H4 (cell line): ENCODE measurements around the gene GAS2L1. TPM values are rescaled to one million over a fixed set of nuclear protein-coding genes. Genes with fewer than 3 reads are reported as not detected.
A peak's percentile ranks its signal among the peaks of the same experiment; 100 is the strongest.

Experiments
- DNase-seq: peaks from one replicate; pipeline ENCODE4 v3.0.0-alpha.2; 2015; ENCODE audit warnings: low spot score
- total RNA-seq: library from RNA; depleted of rRNA; stranded (reverse); fragments of >200 nt; shearing (Covaris generic); gene quantifications from 2 replicates; pipeline ENCODE4 v1.2.3, GENCODE V29; 2014

GAS2L1 gene
- total RNA-seq, 1 experiment from 2014 or later = 4.0 TPM

DNA sequence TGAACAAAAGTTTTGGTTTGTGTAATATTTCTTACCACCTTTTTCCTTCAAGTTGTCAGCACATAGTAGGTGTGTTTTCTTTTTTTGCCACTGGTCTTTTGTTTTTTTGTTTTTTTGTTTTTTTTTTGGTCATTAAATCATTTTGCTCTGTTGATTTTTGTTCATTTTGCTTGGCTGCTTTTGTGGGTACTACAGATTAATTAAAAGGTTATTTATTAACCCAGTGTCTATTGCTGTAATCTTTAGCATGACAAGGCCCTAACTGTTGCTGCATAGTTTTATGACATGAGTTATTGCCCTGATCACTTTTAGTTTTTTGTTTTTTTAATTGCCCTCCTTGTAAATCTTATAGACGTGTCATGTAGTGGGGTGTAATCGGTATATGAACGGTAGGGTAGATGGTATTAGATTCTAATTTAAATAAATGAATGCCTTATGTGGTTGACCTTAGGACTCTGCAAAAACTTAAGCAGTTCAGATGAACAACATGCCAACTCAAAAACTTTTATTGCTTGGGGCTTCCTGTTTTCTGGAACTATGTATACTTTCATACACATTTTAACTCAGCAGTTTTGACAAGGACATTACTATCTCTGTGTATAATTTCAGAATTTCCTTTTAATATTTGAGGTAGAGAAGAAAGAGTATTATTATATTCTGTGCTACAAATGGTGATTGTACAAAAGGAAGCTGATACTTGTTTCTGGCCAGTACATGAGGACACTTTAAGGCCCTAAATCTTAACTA is 30.5 kb upstream of the GAS2L1 start:
- DNase-seq = no peak

DNA sequence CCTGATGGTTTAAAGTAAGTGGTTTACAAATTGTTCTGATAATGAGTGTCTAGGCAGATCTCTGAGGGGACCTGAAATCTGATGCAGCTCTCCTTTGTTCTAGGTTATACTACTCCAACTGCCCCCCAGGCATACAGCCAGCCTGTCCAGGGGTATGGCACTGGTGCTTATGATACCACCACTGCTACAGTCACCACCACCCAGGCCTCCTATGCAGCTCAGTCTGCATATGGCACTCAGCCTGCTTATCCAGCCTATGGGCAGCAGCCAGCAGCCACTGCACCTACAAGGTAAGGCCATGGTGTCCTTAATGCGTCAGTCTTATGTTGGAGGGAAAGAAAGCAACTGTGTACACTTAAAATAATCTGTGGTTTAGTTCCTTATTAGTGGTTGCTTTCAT is 28.5 kb upstream of the GAS2L1 start:
- DNase-seq = no peak

DNA sequence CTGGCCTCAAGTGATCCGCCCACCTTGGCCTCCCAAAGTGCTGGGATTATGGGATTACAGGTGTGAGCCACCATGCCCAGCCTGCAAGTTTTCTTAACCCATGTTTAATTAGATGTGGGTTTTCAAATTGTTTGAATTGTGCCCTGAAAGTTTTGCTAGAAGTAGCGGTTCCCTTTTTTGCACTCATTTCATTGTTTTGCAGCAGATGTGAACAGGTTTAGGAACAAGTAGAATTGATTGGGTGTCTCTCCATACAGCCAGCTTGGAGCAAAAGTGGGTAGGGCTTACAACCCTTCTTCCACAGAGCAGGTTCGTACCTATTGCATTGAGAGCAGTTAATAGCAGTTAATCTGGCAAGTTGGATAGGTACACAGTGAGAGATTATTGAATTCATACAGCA is 22.3 kb upstream of the GAS2L1 start:
- DNase-seq = no peak

DNA sequence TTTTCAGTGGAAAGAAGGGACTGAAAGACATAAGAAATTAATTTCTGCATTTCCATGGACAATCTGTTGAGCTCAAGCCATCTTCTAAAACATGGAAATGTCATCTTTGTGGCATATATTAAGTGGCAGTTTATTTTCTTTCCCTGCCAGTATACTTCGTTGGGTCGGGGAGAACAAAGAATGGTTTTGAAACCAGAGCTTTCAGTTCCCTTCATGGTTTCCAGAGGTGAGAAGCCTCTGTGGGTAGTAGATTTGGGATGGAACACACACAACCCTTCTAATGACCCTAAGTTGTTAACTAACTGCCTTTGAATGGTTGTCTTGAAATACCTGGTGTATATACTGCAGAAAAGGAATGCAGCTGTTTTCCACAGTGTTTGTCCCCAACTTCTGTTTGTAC is 17.6 kb upstream of the GAS2L1 start:
- no peak for DNase-seq

DNA sequence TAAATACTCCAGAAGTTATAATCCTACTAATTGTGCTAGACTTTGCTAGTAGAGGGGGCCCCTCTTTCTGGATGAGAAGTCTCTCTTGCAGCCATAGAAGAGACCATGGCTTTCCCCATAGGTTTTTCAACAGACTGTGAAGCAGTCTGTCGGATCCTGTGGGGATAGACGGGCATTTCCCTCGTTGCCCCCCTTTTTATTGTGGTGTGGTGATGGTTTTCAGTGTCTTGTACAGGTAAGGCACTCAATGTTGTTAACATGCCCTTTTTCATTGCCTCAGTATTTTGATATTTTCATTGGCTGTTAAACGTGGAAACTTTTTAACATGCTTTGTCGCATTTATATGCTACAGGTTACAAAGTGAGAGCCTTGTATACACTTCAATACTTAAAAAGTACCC is 16.4 kb upstream of the GAS2L1 start:
- DNase-seq = no peak

DNA sequence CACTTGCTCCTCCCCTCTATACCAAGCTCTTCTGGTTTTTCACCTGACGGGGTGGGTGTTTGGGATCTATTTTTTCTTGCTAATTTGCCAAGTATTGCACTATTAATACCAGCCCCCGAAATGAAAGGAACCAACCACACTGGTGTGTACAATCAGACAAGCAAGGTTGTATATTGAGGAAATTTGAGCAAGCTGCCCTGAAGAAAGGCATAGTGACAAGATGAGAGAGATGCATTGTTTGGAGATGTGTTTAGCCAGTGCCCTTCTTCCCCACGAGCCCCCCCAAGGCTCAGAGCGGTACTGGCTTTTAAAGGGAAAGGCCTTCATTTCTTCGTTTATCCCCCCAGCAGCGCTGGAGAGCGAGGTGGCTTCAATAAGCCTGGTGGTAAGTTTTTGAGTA is 15.2 kb upstream of the GAS2L1 start:
- DNase-seq = no peak

DNA sequence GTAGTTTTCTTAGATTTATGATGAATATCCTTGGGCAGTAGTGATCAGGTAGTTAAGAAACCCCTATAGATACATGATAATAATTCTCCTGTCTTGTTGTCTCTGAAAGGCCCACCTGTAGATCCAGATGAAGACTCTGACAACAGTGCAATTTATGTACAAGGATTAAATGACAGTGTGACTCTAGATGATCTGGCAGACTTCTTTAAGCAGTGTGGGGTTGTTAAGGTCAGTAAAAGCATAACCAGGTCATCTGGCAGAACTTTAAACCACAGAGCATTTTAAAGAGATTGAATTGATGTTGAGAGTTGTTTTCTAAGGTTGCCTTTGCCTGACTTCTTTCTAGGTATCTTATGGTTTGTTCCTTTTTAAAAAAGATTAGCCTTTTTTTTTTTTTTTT is 14.1 kb upstream of the GAS2L1 start:
- no peak for DNase-seq

DNA sequence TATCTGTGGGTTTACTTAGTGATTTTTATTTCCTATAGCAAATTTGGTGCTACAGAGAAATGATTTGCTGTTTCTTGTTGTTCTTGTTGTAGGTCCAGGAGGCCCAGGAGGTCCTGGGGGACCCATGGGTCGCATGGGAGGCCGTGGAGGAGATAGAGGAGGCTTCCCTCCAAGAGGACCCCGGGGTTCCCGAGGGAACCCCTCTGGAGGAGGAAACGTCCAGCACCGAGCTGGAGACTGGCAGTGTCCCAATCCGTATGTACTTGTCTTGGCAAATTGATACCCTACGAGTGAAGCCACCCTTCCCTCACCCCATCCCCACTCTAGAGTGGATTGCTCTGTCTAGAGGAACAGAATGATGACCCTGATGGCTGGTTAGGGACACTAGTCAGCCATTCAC is 7.8 kb upstream of the GAS2L1 start:
- no peak for DNase-seq

DNA sequence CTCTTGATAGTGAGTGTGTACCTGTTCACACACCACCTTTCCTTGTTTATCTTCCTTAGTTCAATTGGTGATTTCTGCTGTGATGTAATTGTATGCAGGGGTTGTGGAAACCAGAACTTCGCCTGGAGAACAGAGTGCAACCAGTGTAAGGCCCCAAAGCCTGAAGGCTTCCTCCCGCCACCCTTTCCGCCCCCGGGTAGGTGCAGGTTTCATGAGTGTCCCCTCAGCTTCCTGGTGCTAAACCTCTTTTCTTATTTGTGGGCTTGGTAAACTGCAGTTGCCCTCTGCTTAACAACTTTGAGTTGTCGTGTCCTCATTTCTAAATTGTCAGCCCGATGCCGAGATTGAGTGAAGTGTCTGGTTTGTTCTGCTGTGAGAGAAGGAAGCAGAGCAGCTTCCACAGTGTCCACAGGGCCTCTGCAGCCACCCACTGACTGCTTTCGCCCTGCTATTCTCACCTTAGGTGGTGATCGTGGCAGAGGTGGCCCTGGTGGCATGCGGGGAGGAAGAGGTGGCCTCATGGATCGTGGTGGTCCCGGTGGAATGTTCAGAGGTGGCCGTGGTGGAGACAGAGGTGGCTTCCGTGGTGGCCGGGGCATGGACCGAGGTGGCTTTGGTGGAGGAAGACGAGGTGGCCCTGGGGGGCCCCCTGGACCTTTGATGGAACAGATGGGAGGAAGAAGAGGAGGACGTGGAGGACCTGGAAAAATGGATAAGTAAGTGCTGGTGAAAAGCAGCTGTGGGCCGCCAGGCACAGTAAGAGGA is 7.1 kb upstream of the GAS2L1 start:
- no peak for DNase-seq

DNA sequence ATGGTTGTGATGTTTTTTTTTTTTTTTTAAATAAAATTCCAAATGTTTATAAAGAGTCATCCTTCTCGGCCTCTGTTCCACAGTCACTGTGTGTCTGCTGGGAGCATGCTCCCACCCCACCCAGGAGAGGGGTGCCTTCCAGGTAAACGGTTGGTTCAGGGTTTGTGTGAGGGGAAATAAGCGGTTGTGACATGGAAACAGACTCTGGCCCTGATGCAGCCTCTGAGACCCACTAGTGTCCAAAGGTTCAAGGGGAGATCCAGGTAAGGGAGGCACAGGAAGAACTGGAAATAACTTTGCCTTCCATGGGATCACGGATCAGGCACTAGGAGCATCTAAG is 6.0 kb upstream of the GAS2L1 start:
- no peak for DNase-seq

DNA sequence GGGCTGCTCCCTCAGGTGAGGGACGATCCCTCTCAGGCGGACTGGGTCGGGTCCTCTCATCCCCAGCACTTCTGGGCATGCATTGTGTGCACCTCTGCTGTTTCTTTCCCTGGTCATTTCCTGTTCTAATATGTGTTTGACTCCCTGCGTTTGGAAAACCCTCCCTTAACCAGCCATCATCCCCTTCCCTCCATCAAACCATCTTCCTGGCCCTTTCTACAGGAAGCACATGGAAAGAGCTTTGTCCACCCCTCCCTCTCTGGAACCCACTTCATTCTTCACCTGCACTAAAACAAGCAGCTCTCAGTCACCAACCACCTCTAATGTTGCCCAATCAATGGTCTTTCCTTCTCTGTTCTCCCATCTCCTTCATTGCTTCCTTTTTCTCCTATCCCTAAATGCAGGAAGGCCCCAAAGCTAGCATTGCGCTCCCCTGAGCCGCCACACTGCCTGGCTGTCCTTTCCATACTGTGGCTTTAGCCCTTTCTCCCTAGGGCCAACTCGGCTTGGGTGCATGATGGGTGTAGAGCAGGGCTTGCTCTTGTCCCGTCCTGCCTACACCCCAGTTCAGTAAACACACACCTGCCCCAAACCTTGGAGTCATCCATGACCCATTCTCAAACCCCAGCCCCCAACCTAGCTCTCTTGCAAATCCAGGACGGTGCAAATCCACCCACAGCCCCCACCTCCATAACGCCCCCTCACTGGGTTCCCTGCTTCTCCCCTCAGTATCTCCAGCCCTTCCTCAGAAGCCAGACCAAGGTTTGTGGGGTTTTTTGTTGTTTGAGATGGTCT is 5.4 kb upstream of the GAS2L1 start:
- DNase-seq = no peak

DNA sequence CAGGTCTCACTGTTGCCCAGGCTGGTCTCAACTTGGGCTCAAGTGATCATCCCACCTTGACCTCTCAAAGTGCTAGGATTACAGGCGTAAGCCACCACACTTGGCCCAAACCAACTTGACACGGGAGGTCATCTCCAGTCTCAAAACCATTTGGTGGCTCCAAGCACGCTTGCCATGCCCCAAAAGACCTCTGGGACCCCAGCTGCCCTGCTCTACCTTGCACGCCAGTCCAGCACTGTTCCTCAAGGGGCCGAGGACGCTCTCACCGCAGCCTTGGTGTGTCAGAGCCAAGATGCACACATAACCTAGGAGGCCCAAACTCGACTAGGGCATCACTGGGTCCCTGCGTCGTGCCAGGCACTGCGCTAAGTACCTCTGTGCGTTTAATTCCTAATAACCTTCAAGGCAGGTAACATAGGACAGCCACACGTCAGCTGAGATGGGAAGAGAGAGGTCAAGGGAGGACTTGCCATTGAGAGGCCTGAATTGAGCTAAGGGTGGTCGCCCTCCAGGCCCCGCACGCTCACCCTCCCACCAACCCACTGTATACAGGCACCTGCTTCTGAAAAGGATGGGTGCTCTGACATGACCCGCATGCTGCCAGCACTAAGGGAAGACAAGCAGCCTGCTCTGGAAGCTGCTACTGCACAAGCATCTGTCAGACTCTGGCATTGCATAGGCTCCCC is 4.6 kb upstream of the GAS2L1 start:
- no peak for DNase-seq

DNA sequence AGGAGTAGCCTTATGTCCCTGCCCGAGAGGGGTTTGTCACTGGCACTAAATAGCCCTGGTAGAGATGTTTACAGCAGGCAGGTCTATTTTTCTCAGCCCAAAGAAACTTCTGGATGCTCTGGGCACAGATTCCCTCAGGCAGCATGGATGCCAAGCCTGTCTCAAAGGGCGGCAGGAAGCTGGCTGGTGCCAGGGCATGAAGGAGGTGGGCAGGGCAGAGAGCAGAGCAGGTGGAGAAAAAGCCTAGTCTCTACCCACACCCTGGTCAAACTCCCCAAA is 4.1 kb upstream of the GAS2L1 start:
- DNase-seq = no peak

DNA sequence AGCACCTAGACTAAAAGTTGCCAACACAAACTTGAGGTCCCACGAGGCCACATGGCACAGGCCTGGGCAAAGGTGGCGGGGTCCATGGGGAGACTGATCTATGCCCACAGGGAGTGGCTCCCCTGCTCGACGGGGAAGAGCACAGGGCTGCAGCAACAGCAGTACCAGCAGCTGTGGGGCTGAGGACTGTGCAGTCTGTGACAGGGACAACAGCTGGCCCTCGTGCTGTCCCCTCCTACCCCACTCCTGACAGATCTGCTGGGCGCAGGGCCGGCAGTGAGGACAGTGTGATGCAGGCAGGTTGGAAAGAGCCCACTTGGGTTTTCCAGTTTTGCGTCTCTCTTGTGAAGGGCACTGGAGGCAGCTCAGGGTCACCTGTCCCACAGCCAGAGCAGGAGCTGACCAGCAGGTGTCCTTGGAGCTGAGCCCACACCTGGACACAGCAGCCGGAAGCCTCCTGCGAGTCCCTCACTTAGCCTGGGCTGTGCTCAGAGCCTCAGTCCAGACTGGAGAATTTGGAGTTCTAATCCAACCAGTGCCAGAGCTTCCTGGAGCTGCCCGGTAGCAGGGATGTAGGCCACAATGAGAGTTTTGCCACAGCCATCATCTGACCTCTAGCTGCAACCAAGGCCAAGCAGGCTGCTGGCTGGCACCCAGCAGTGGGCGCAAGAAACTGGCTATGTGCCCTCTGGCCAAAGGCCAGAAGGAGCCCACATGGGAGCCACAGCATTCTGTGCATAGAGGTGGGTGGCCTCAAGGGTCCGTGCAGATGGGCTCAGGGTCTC is 3.6 kb upstream of the GAS2L1 start:
- no peak for DNase-seq

DNA sequence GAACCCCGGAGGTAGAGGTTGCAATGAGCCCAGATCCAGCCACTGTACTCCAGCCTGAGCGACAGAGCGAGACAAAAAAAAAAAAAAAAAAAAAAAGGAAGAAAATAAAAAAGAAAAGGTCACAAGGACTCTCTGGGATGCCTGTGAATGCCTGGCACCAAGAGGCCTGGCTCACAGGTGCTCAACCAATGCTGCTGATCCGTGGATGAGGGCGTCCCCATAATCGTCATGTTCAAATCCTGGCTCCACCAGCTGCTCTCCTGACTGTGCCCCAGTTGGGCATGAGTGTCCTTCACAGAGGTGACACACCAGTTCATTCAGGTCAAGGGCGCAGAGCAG is 645 bp upstream of the GAS2L1 start:
- DNase-seq = no peak

DNA sequence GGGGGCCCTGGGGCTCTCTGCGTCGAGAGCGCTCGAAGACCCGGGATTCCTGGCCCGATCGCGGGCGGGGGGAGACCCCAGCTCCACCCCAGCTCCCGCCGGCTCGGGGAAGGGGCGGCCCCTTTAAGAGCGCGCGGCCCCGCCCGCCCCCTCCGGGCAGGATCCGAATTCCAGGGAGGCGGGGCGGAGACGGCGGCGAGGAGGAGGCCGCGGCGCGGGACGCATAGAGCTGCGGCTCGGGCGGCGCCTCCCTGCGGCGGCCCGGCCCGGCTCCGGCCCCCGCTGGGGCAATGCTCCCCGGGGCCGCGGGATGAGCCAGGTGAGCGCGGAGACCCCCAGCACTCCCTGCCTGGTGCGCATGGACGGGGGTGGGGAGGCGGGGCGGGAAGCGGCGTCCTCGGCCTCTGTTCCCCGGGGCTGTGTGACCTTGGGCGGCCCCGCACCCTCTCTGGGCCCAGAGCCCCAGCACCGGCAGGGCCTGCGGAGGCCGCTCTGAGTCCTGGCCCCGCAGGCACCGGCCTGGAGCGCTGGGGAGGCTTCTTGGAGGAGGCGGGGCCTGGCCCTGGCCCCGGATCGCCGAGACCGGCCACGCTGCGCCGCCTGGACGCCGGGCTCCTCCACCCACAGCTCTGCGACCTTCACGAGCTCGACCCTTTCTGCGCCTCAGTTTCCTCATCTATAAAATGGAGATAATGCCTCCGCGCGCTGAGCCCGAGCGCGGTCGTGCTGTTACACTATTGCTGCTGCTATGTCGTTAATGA is 565 bp downstream of the GAS2L1 start:
- peak; percentile 40 for DNase-seq

DNA sequence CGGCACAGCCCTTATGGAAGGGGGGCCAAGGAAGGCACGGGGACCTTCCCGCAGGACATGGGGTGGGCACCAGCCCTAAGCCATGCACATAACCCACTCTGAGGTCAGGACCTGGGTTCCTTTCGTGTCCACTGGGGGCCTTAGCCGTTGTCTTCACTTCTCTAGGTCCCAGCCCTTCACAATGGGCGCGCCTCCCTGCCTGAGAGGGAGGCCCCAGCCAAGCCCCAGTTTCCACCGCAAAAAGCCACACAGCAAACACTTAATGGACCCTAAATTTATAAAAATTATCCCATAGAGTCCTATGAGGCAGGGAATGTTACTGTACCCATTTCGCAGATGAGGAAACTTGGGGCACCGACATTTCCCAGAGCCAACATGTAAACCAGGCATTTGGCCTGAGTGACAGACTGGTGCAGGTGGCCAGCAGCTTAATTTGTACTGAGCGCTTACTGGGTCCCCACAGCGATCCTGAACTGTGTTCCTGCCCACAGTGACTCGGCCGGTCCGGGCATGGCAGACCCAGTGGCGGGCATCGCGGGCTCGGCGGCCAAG is 1.2 kb downstream of the GAS2L1 start:
- no peak for DNase-seq

DNA sequence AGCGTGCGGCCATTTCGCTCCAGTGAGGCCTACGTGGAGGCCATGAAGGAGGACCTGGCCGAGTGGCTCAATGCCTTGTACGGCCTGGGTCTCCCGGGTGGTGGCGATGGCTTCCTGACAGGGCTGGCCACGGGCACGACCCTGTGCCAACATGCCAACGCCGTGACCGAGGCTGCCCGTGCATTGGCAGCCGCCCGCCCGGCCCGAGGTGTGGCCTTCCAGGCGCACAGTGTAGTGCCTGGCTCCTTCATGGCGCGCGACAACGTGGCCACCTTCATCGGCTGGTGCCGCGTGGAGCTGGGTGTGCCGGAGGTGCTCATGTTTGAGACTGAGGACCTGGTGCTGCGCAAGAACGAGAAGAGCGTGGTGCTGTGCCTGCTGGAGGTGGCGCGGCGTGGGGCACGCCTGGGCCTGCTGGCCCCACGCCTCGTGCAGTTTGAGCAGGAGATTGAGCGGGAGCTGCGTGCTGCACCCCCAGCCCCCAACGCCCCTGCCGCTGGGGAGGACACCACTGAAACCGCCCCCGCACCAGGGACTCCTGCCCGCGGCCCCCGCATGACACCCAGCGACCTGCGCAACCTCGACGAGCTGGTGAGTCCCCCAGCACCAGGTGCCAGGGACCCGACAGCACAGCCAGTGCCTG is 1.8 kb downstream of the GAS2L1 start:
- DNase-seq = no peak

DNA sequence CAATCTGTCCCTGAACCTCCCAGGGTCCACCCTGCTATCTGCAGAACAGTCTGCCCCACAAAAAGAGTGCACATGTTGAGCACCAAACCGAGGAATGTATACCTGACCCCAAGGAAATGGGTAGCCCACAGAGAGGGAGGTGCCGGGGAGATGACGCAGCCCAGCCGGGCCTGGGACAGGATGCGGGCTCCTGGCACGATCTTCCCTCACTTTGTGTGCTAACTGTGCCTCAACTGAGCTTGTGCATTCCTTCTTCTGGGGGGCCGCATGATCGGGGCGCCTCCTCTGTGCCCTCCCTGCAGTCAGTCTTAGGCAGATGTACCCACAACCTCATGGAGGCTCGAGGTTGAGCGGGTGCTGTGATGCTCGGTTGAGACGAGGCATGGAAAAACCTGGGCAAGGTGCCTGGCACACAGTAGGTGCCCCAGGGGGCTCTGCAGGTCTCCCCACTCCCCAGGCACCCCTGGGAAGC is 2.4 kb downstream of the GAS2L1 start:
- DNase-seq = peak; percentile 71
